ENCODE measurements around the gene MAGI3.

MAGI3 gene

DNA sequence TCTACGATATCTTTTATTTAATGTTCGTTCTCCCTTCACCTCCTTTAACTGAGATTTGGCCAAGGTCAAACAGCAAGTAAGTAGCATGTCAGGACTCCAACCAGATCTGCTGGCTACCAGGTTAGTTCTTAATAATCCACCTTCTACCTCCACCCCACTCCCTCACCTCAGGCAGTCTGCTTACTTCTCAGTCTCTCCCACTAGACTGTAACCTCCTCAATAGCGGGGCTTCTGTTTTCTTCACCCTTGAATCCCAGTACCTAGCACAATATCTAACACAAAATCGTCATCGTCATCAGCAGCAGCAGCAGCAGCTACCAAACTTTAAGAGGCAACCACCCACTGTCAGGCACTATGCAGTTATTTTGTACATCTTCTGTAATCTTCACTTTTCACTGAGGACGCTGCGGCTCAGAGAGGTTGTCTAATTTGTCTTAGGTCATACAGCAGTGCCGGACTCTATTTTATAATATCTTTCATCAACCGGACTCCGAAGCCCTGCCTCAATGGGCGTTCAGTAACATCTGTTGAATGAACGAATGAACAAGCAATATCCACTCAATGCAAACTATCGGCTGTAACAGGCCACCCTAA lies 859 bp upstream of the MAGI3 start:
- TF ChIP-seq, protein P1, sequence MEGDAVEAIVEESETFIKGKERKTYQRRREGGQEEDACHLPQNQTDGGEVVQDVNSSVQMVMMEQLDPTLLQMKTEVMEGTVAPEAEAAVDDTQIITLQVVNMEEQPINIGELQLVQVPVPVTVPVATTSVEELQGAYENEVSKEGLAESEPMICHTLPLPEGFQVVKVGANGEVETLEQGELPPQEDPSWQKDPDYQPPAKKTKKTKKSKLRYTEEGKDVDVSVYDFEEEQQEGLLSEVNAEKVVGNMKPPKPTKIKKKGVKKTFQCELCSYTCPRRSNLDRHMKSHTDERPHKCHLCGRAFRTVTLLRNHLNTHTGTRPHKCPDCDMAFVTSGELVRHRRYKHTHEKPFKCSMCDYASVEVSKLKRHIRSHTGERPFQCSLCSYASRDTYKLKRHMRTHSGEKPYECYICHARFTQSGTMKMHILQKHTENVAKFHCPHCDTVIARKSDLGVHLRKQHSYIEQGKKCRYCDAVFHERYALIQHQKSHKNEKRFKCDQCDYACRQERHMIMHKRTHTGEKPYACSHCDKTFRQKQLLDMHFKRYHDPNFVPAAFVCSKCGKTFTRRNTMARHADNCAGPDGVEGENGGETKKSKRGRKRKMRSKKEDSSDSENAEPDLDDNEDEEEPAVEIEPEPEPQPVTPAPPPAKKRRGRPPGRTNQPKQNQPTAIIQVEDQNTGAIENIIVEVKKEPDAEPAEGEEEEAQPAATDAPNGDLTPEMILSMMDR (IDR thresholded peaks at IDR 0.05; ENCODE audit: control extremely low read depth, extremely low read depth, low read depth, missing control alignments): no peak
- CTCF ChIA-PET: interaction anchor here (1.2 kb wide), 2 partner anchors 893 to 957 kb away, joined by 3 read pairs; no protein-coding TSS in a partner anchor
- POLR2A ChIA-PET: no interaction called here
- no peak for DNase-seq (ENCODE audit: extremely low spot score)

GRCh38 chr1:113390871-113391648 lies 745 bp downstream of the MAGI3 start:
- POLR2A ChIA-PET: no interaction called here
- CTCF ChIA-PET: interaction anchor here (1.8 kb wide), 1 partner anchor 9 kb away, joined by 6 read pairs; no protein-coding TSS in a partner anchor

DNA sequence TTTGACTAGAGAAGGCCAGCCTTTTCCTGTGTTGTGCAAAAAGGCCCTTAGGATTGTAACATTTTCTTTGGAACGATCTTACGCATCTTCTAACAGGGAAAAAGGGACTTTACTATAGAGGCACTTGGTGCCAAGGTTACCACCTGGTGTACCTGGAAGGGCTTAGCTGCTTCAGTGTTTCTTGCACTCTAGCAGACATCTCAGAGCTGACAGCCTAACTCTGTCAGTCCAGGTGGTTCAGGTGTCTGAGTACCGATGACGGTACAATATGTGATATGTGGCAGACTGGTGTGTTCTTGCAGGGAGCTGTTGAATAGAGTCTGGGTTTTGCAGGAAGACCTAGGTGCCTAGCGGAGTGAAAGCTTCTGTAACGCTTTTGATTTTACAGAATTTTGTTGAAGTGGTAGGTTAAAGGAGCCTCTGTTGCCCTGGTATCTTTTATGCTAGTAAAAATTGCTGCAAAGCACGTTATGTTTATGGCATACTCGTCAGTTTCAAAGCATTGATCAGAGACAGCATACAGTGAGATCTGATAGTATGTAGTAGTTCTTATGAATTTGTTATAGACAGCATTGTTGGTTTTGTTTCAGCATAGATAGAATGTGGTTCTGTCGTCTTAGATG lies 1.4 kb downstream of the MAGI3 start:
- ChIA-PET CTCF (interaction anchor here (0.9 to 1.8 kb wide), 2 partner anchors 9 to 252 kb away, joined by 3 to 6 read pairs; no protein-coding TSS in a partner anchor), POLR2A (no interaction called here)
- TF ChIP-seq, protein P1 (IDR thresholded peaks at IDR 0.05; ENCODE audit: control extremely low read depth, extremely low read depth, low read depth, missing control alignments): no peak
- DNase-seq (ENCODE audit: extremely low spot score): no peak

More at GRCh38 chr1:113390871-113391648, 745 bp downstream of the MAGI3 start:
- peak; percentile 28 for DNase-seq (ENCODE audit: extremely low spot score)
- TF ChIP-seq, protein P1 (IDR thresholded peaks at IDR 0.05; ENCODE audit: control extremely low read depth, extremely low read depth, low read depth, missing control alignments): no peak

DNA sequence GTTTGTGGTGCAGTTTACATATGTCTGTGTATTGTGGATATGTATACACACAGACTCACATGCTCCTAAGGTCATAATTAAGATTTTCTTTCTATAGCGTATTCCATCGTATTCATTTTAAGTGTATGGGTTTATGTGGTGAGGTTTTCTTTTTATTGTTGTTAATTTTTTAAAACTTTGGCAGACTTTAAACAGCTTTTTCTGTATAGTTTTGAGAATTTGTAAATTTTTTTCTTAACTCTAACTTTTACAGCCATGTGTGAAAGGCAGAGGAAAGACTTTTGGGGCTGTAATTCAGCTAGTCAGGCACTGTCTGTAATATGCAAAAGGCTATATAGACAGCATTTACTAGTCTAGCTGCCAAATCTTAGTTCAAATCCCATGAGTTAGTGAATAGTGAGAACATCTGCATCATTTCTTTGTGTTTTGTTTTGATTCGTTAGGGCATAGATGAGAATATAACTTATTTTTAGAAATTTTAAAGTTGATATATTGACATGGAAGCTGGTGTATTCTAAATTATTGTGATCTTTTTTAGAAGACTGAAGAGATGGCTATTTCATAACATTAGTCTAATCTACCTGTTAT lies 2.3 kb downstream of the MAGI3 start:
- POLR2A ChIA-PET: no interaction called here
- TF ChIP-seq, protein P1 (IDR thresholded peaks at IDR 0.05; ENCODE audit: control extremely low read depth, extremely low read depth, low read depth, missing control alignments): no peak
- DNase-seq (ENCODE audit: extremely low spot score): no peak
- CTCF ChIA-PET: interaction anchor here (0.9 to 1.8 kb wide), 3 partner anchors 10 to 253 kb away, joined by 3 to 6 read pairs (median 5); no protein-coding TSS in a partner anchor

DNA sequence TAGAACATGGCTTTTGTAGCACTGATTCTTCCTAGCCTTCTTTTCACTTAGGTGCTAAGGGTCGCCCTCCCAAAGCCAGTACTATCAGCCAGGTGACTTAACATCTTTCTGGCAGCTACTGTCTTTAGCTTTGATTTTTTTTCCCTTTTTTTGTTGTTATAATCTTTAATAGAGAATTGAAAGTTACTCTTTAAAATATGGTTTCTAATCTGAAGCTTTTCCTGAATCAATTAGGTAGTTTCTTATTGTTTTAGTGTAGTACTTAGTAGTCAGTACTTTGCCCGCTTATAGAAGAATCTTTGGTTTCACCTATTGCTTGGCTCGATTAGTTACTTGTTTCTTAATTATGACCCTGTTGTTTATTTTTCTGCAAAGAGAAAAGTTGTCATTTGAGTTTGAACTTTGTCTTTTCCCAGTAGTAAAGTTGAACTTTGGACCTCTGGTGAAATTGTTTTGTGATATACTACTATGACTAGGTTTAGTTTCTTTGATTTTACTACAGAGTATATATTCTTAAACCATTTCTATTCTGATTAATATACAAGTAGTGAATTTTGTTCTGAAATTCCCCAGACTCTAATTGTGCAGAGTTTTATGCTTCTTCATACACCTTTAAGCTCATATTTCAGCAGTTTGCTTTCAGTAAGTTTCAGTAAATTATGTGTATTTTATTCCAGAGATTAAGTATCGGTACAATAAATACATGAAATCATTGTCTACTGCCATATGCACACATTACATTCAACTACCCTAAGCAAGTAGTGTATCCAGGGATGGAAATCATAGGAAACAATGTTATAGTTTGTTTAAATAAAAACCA lies 3.9 kb downstream of the MAGI3 start:
- no peak for DNase-seq (ENCODE audit: extremely low spot score)
- ChIA-PET CTCF (interaction anchor here (1.4 to 1.5 kb wide), 2 partner anchors 10 to 14 kb away, joined by 3 to 5 read pairs; no protein-coding TSS in a partner anchor), POLR2A (no interaction called here)
- TF ChIP-seq, protein P1 (IDR thresholded peaks at IDR 0.05; ENCODE audit: control extremely low read depth, extremely low read depth, low read depth, missing control alignments): no peak

Measured in GM10248 (cell line).